Hepatocyte (in vitro differentiated cells): ENCODE data around the gene HECTD2. TPM values are rescaled to one million over a fixed set of nuclear protein-coding genes. Genes with fewer than 3 reads are reported as not detected.

Experiments
- DNase-seq: peaks from one replicate; pipeline ENCODE4 v3.0.0-alpha.2; 2016; ENCODE audit warnings: low spot score
- H2AFZ ChIP-seq: fragments of 200-600 bp; sonication (generic); 2 replicates; pipeline ENCODE4 v1.6.0; 2016; ENCODE audit warnings: antibody characterized with exemption, mild to moderate bottlenecking
- H3K27ac ChIP-seq: fragments of 200-600 bp; sonication (generic); 2 replicates; pipeline ENCODE4 v1.5.1; 2016; ENCODE audit warnings: mild to moderate bottlenecking
- H3K27me3 ChIP-seq: fragments of 200-600 bp; sonication (generic); 2 replicates; pipeline ENCODE4 v1.6.1; 2016
- H3K36me3 ChIP-seq: fragments of 200-600 bp; sonication (generic); replicated peaks from 2 replicates; pipeline ENCODE4 v1.5.1; 2016; ENCODE audit warnings: low read depth; ENCODE audit not compliant: insufficient read depth
- H3K4me1 ChIP-seq: fragments of 200-600 bp; sonication (generic); 2 replicates; pipeline ENCODE4 v1.5.1; 2016; ENCODE audit warnings: mild to moderate bottlenecking, moderate library complexity; ENCODE audit not compliant: insufficient read depth
- H3K4me2 ChIP-seq: fragments of 200-600 bp; sonication (generic); 2 replicates; pipeline ENCODE4 v1.6.0; 2016
- H3K4me3 ChIP-seq: fragments of 200-600 bp; sonication (generic); 2 replicates; pipeline ENCODE4 v1.5.1; 2016; ENCODE audit warnings: mild to moderate bottlenecking
- H3K79me2 ChIP-seq: fragments of 200-600 bp; sonication (generic); 2 replicates; pipeline ENCODE4 v1.6.0; 2017; ENCODE audit warnings: mild to moderate bottlenecking
- H3K9me2 ChIP-seq: fragments of 200-600 bp; sonication (generic); replicated peaks from 2 replicates; pipeline ENCODE4 v1.6.0; 2017; ENCODE audit warnings: mild to moderate bottlenecking; ENCODE audit not compliant: insufficient read depth
- H3K9me3 ChIP-seq: fragments of 200-600 bp; sonication (generic); 2 replicates; pipeline ENCODE4 v1.5.1; 2016; ENCODE audit warnings: low read depth, mild to moderate bottlenecking
- H4K20me1 ChIP-seq: fragments of 200-600 bp; sonication (generic); 2 replicates; pipeline ENCODE4 v1.6.0; 2016; ENCODE audit warnings: mild to moderate bottlenecking; ENCODE audit not compliant: insufficient read depth, poor library complexity, severe bottlenecking
- CTCF ChIP-seq: fragments of 200-600 bp; sonication (generic); IDR thresholded peaks from 2 replicates; pipeline ENCODE4 v1.5.1; 2016; ENCODE audit warnings: antibody characterized with exemption, mild to moderate bottlenecking; ENCODE audit not compliant: poor library complexity
- EZH2 ChIP-seq: fragments of 200-600 bp; sonication (generic); IDR thresholded peaks from 2 replicates; pipeline ENCODE4 v1.6.1; 2016; ENCODE audit warnings: antibody characterized with exemption, mild to moderate bottlenecking, borderline replicate concordance
- EZH2phosphoT487 ChIP-seq: fragments of 200-600 bp; sonication (generic); IDR thresholded peaks from one replicate; pipeline ENCODE4 v1.6.1; 2018; ENCODE audit warnings: antibody characterized with exemption, mild to moderate bottlenecking, low read depth, moderate library complexity; ENCODE audit not compliant: unreplicated experiment, severe bottlenecking
- WGBS: methylation state at CpG from one replicate; pipeline ENCODE4 v1.1.6; 2016; ENCODE audit warnings: low lambda C conversion rate; ENCODE audit errors: missing lambda C conversion rate; 5-methylcytosine and 5-hydroxymethylcytosine counted together
- polyA plus RNA-seq: library from polyadenylated mRNA; unstranded; fragments of >200 nt; fragmentation: Nextera tagmentation; extraction: Ambion mirVana; gene quantifications from 2 replicates; pipeline ENCODE4 v1.2.1, GENCODE V29; 2016
- total RNA-seq: library from RNA; depleted of rRNA; stranded (reverse); fragments of >200 nt; gene quantifications from 2 replicates; pipeline ENCODE4 v1.2.3, GENCODE V29; 2014

Gene HECTD2
- total and polyA plus RNA-seq, 2 experiments from 2014 or later, result 9.0 to 25.0 TPM

- H3K27ac ChIP-seq, result no peak overlapping the region
- no peaks in the 10 kb centered on the region for H3K4me1 ChIP-seq
- 83% methylated on average over 2 of the region's 2 CpGs for whole genome bisulfite sequencing
- TF ChIP-seq EZH2 (no peak), EZH2phosphoT487 (no peak), CTCF (no peak)
- DNase-seq, result no peak
- H4K20me1 ChIP-seq, result no peaks in the 10 kb centered on the region
- no peaks in the 10 kb centered on the region for H3K9me2 ChIP-seq
- no peaks in the 10 kb centered on the region for H3K79me2 ChIP-seq
- H3K4me2 ChIP-seq, result no peak overlapping the region
- H3K4me3 ChIP-seq, result no peak overlapping the region
- no peaks in the 10 kb centered on the region for H3K9me3 ChIP-seq
- no peaks in the 10 kb centered on the region for H3K36me3 ChIP-seq
- no peaks in the 10 kb centered on the region for H3K27me3 ChIP-seq
- no peak overlapping the region for H2AFZ ChIP-seq
These were observed 67.1 kb downstream of the HECTD2 start for GRCh38 chr10:91477236-91477635.

GRCh38 chr10:91479583-91479982, 69.4 kb downstream of the HECTD2 start:
- Histone ChIP-seq H3K27me3 (no peaks in the 10 kb centered on the region), H4K20me1 (no peaks in the 10 kb centered on the region), H3K4me1 (no peaks in the 10 kb centered on the region), H3K27ac (no peak overlapping the region), H3K79me2 (no peaks in the 10 kb centered on the region), H3K9me3 (no peaks in the 10 kb centered on the region), H3K4me2 (no peak overlapping the region), H3K36me3 (no peaks in the 10 kb centered on the region), H2AFZ (no peak overlapping the region), H3K4me3 (no peak overlapping the region), H3K9me2 (no peaks in the 10 kb centered on the region)
- no peak for TF ChIP-seq EZH2
- no peak for TF ChIP-seq CTCF
- no peak for TF ChIP-seq EZH2phosphoT487
- DNase-seq, result no peak

- no peaks in the 10 kb centered on the region for H3K9me2 ChIP-seq
- 87% methylated on average over 3 of the region's 3 CpGs for WGBS
These were observed 77.9 kb downstream of the HECTD2 start for GRCh38 chr10:91487911-91488582.

More at GRCh38 chr10:91487911-91488582, 77.9 kb downstream of the HECTD2 start:
- no peaks in the 10 kb centered on the region for H4K20me1 ChIP-seq
- TF ChIP-seq EZH2phosphoT487 (no peak), CTCF (no peak), EZH2 (no peak)
- no peak overlapping the region for H3K4me2 ChIP-seq
- no peaks in the 10 kb centered on the region for H3K4me1 ChIP-seq
- H3K36me3 ChIP-seq, result no peaks in the 10 kb centered on the region
- H3K27ac ChIP-seq, result no peak overlapping the region
- DNase-seq, result no peak
- no peak overlapping the region for H2AFZ ChIP-seq
- H3K9me3 ChIP-seq, result no peaks in the 10 kb centered on the region
- no peak overlapping the region for H3K4me3 ChIP-seq
- H3K79me2 ChIP-seq, result no peaks in the 10 kb centered on the region
- H3K27me3 ChIP-seq, result no peaks in the 10 kb centered on the region
